ENCODE data around the gene C20orf204.

- no peak for TF ChIP-seq YY1 (IDR thresholded peaks at IDR 0.05; ENCODE audit: low read depth)
- TF ChIP-seq RAD21 (IDR thresholded peaks at IDR 0.05; ENCODE audit: low read depth) = no peak
- no peak for TF ChIP-seq TCF12 (IDR thresholded peaks at IDR 0.05; ENCODE audit: low read depth)
- no peak for TF ChIP-seq EP300 (IDR thresholded peaks at IDR 0.05; ENCODE audit: borderline replicate concordance)
- TF ChIP-seq FOXM1 (IDR thresholded peaks at IDR 0.05; ENCODE audit: borderline replicate concordance, low read depth) = no peak
- no peak for TF ChIP-seq TAF1 (IDR thresholded peaks at IDR 0.05; ENCODE audit: low read depth)
- TF ChIP-seq REST (IDR thresholded peaks at IDR 0.05; ENCODE audit: low read depth) = no peak
- TF ChIP-seq CEBPB (IDR thresholded peaks at IDR 0.05) = no peak
- TF ChIP-seq, protein P1, sequence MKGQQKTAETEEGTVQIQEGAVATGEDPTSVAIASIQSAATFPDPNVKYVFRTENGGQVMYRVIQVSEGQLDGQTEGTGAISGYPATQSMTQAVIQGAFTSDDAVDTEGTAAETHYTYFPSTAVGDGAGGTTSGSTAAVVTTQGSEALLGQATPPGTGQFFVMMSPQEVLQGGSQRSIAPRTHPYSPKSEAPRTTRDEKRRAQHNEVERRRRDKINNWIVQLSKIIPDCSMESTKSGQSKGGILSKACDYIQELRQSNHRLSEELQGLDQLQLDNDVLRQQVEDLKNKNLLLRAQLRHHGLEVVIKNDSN (IDR thresholded peaks at IDR 0.05) = no peak
- TF ChIP-seq TEAD4 (IDR thresholded peaks at IDR 0.05) = no peak
Measured at GRCh38 chr20:64074963-64075362, 39.0 kb downstream of the C20orf204 start.
